Measurements from ENCODE around the gene PYGM. TPM values are rescaled to one million over a fixed set of nuclear protein-coding genes. Genes with fewer than 3 reads are reported as not detected.

PYGM gene
- total RNA-seq: 0.81 and 0.97 TPM in 2 replicates

GRCh38 chr11:64759722-64760719, at the start of gene PYGM:
TSS of gene PYGM (minus strand) at chr11:64759974. CDS start at chr11:64759898, 76 bp downstream.

DNA sequence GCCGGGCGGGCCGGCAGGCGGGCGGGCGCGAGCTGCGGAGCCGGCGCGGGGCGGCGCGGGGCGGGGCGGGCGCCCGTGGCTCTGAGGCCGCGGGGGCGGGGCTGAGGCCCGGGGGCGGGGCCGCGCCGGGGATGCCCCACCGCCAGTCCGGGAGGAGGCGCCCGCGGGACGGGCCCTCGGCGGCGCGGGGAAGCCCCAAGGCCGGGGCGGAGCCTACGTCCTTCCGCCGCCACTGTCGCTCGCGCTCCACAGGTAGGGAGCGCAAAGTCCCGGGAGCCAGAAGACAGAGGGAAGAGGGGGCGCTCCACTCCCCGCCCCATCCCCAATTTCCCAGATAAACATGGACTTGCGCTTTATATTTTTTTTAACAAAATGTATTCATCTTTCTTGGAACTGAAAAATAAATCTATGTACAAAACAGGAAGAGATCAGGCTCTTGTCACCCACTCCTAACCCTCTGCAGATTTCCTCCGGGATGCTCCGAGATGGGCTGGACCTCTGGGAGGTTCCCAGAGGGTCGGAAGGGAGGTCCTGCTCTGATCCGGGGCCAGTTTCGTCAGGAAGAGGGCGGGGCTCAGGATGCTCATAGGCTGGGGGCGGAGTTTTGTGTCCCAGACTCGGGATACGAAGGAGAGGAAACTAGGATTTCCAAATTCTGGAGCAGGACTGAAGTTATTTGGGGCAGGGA, 43.5 kb upstream of the PYGM start, which contains the start of gene MAP4K2:
MAP4K2 (minus strand) TSS at position 57 of the 688 bp plus-strand sequence. CDS start 65 bp downstream, outside the sequence.

DNA sequence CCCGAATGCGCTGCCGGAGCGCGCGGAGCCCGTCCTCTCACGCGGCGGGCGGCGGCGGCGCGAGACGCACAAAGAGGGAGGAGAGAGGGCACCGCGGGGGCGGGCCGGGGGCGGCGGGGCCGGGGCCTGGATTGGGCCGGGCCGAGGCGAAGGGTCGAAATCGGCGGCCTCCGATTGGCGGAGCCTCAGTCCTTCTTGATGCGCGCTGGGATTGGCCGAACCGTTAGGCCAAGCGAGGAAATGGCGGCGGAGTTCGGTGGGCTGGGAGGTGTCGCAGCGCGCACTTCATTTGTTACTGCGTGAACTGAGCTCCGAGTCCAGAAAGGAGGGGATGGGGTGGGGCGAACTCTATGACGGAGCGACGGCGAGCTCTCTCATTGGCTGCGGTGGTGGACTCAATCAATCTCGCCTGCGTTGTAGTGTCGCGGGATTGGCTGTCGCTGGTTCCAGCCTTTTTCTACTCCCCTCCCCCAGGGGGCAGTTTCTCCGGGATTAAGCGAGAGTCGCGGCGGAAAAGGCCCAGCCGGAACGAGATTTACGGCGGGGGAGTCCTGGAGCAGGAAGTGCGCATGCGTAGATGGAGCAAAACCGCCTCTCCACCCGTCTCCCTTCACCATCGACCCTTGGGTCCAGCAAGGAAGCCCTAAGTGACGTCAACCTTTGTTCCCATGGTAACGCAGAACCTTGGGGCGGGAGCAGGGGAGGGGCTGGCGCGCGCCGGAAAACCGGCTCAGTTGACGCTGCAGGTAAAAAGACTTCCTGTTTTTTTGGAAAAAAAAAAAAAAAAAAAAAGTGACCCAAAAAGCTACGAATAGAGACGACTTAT, 18.9 kb upstream of the PYGM start, which contains the start of gene SF1:
SF1 (minus strand) TSS at position 70 of the 826 bp plus-strand sequence. CDS start 150 bp downstream, outside the sequence.

DNA sequence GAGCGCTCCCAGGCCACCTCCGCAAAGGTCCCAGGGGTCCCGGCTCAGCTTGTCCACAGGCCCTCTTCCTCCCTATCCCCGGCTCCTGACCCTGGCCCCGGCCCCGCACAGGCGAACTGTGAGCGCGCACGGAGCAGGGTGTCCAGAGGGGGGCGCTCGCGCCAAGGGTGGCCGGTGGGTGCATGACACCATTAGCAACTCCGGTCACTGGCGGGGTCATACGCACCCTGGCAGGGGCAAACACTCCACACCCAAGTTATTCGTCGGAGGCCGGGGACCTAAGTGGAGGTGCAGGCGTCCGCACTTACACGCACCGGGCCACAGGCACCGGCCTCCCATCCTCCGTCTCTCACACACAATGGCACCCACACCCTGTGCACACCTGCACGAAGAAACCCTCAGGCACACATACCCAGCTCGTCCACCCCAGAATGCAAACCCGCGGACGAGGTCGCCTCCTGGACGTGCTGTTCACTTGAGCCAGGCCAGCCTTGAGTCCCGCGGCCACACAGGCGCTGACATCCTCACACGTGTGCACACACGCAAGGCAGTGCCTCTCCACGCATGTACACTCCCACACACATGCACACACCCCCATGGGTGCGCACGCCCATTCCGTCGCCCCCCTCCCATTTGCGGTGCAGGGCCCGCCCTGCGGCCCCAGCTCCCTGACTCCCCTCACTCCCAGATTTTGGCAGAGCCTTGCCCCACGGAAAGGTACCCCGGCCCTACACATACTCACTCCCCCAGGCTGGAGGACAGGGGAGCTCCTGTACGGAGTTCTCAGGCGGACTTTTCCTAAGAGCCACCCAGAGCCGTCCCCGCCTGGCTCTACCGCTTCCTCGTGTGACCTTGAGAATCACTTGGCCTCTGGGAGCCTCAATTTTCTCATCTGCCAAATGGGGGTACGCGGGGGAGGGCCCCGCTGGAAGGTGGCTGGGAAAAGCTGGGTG, 15.9 kb downstream of the PYGM start, which contains the start of gene RASGRP2:
RASGRP2 (minus strand) TSS at position 552 of the 953 bp plus-strand sequence. CDS start 1,276 bp downstream, outside the sequence.

GRCh38 chr11:64723117-64723906, 36.5 kb downstream of the PYGM start, which contains the start of gene NRXN2:
TSS of gene NRXN2 (minus strand) at chr11:64723197. CDS start at chr11:64713699, 9,498 bp downstream.

Other genes with a start within 250 kb of the PYGM start
- gene SLC22A11, start 204.0 kb downstream of the PYGM start, total RNA-seq: not detected in 2 replicates
- not detected in 2 replicates for gene SLC22A12, start 168.8 kb downstream of the PYGM start, total RNA-seq
- gene NRXN2, start 36.8 kb downstream of the PYGM start, total RNA-seq: 107 and 111 TPM in 2 replicates
- gene RASGRP2, start 15.8 kb downstream of the PYGM start, total RNA-seq: 1.3 and 1.7 TPM in 2 replicates
- gene SF1, start 18.6 kb upstream of the PYGM start, total RNA-seq: 123 and 156 TPM in 2 replicates
- gene MAP4K2, start 43.2 kb upstream of the PYGM start, total RNA-seq: 19.6 and 20.9 TPM in 2 replicates
- 16.8 and 19.0 TPM in 2 replicates for gene MEN1, start 50.6 kb upstream of the PYGM start, total RNA-seq
- 0.12 and 0.32 TPM in 2 replicates for gene CDC42BPG, start 84.7 kb upstream of the PYGM start, total RNA-seq
- 86.5 and 115 TPM in 2 replicates for gene EHD1, start 118.6 kb upstream of the PYGM start, total RNA-seq
- 17.5 and 19.2 TPM in 2 replicates for gene ATG2A, start 157.2 kb upstream of the PYGM start, total RNA-seq
- 12.3 and 14.6 TPM in 2 replicates for gene PPP2R5B, start 164.7 kb upstream of the PYGM start, total RNA-seq
- gene GPHA2, start 175.9 kb upstream of the PYGM start, total RNA-seq: not detected in 2 replicates
- gene MAJIN, start 212.1 kb upstream of the PYGM start, total RNA-seq: not detected in 2 replicates
- gene BATF2, start 237.0 kb upstream of the PYGM start, total RNA-seq: 1.2 and 2.3 TPM in 2 replicates

Data from hair follicle dermal papilla cell (primary cell).